ENCODE measurements around the gene CCNI. TPM values are rescaled to one million over a fixed set of nuclear protein-coding genes. Genes with fewer than 3 reads are reported as not detected.

The CCNI gene
- total and polyA plus RNA-seq, 4 donors = 36.2 to 87.5 (median 62.3) TPM

GRCh38 chr4:77021614-77022089 is 54.1 kb downstream of the CCNI start (continued):
- TF ChIP-seq FOXA2 (IDR thresholded peaks at IDR 0.05) = no peak
- TF ChIP-seq RXRA (IDR thresholded peaks at IDR 0.05) = peak in 1 of 2 donors; percentile 42
- TF ChIP-seq TAF1 (conservative IDR thresholded peaks at IDR 0.05) = no peak

DNA sequence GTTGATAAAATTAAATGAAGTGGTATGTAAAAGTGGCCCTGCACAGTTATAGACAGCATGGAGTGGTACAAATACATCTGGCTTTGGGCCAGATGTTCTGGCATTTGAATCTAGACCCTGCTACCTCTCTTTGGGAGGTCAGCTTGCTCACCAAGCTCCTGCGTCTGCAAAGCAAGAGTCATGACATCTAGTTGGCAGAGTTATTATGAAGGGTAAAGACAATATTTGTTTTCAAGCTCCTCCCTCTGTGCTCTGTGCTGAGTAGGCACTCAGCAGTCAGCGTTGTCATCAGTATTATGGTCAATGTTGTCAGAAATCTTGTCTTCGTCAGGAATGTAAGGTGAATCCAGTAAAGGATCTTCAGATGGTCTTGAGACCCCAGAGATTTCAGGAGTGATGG is 55.8 kb downstream of the CCNI start:
- TF ChIP-seq GABPA (IDR thresholded peaks at IDR 0.05 in 1 of 2, conservative IDR thresholded peaks at IDR 0.05 in 1 of 2) = no peak
- peak; percentile 16 to 34 for TF ChIP-seq RAD21 (IDR thresholded peaks at IDR 0.05)
- TF ChIP-seq FOXA1 (IDR thresholded peaks at IDR 0.05) = no peak
- no peak for TF ChIP-seq SP1 (IDR thresholded peaks at IDR 0.05)
- TF ChIP-seq HNF4A (conservative IDR thresholded peaks at IDR 0.05) = peak; percentile 7 to 28
- no peak for TF ChIP-seq NR2F2 (IDR thresholded peaks at IDR 0.05)
- peak in 1 of 2 donors; percentile 36 for TF ChIP-seq RXRA (IDR thresholded peaks at IDR 0.05)
- Histone ChIP-seq H3K4me3 (ENCODE audit: low read depth in 1 of 3, low read length in 3 of 3) (no peak overlapping the region), H3K27ac (ENCODE audit: low read depth in 1 of 2, low read length in 2 of 2) (no peak overlapping the region), H3K9me3 (ENCODE audit: control insufficient read depth in 4 of 4, low read length in 3 of 4) (no peaks in the 10 kb centered on the region), H3K36me3 (ENCODE audit: control insufficient read depth in 4 of 4, insufficient read depth in 3 of 4, low read depth in 1 of 4, low read length in 3 of 4) (peaks cover 0 to 4% (median under 1%) of the 10 kb centered on the region in 4 donors), H3K9ac (ENCODE audit: low read depth in 1 of 2, low read length in 2 of 2) (no peak overlapping the region), H3K4me1 (ENCODE audit: control insufficient read depth in 4 of 4, insufficient read depth in 4 of 4, low read length in 3 of 4) (peaks cover 11 to 47% (median 41%) of the 10 kb centered on the region in 4 donors), H3K27me3 (ENCODE audit: control insufficient read depth in 4 of 4, insufficient read depth in 4 of 4, low read length in 3 of 4) (no peaks in the 10 kb centered on the region)
- WGBS = 38% methylated on average over 3 of the region's 3 CpGs
- no peak for DNase-seq (ENCODE audit: low spot score)

DNA sequence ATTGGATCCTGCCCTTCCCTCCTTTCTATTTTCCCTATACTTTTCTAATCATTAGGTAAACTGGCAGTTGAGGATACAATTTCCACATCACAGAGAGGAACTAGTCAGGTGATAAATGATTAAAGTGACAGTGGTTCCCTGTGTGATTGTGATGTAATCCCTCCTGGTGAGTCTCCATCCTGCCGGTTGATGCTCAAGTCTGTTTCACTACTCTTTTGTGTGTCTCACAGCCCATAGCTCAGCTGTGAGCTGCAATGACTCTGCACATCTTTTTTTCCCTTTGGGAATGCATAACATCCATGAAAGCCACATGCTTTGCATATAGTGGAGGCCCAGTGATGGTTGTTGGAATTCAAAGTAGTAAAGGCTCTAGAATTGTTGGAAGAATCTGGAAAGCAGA is 60.4 kb downstream of the CCNI start:
- TF ChIP-seq, protein P1, sequence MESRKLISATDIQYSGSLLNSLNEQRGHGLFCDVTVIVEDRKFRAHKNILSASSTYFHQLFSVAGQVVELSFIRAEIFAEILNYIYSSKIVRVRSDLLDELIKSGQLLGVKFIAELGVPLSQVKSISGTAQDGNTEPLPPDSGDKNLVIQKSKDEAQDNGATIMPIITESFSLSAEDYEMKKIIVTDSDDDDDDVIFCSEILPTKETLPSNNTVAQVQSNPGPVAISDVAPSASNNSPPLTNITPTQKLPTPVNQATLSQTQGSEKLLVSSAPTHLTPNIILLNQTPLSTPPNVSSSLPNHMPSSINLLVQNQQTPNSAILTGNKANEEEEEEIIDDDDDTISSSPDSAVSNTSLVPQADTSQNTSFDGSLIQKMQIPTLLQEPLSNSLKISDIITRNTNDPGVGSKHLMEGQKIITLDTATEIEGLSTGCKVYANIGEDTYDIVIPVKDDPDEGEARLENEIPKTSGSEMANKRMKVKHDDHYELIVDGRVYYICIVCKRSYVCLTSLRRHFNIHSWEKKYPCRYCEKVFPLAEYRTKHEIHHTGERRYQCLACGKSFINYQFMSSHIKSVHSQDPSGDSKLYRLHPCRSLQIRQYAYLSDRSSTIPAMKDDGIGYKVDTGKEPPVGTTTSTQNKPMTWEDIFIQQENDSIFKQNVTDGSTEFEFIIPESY (IDR thresholded peaks at IDR 0.05) = no peak
- no peak for TF ChIP-seq RXRA (IDR thresholded peaks at IDR 0.05)
- no peak for TF ChIP-seq HNF4A (conservative IDR thresholded peaks at IDR 0.05)
- no peak for TF ChIP-seq FOXA1 (IDR thresholded peaks at IDR 0.05)
- TF ChIP-seq, protein P2, sequence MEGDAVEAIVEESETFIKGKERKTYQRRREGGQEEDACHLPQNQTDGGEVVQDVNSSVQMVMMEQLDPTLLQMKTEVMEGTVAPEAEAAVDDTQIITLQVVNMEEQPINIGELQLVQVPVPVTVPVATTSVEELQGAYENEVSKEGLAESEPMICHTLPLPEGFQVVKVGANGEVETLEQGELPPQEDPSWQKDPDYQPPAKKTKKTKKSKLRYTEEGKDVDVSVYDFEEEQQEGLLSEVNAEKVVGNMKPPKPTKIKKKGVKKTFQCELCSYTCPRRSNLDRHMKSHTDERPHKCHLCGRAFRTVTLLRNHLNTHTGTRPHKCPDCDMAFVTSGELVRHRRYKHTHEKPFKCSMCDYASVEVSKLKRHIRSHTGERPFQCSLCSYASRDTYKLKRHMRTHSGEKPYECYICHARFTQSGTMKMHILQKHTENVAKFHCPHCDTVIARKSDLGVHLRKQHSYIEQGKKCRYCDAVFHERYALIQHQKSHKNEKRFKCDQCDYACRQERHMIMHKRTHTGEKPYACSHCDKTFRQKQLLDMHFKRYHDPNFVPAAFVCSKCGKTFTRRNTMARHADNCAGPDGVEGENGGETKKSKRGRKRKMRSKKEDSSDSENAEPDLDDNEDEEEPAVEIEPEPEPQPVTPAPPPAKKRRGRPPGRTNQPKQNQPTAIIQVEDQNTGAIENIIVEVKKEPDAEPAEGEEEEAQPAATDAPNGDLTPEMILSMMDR (IDR thresholded peaks at IDR 0.05; ENCODE audit: low read depth, low read length, missing input control) = no peak
- no peak for TF ChIP-seq EGR1 (IDR thresholded peaks at IDR 0.05; ENCODE audit: low read depth in 2 of 2)
- 70% methylated on average over 1 of the region's 1 CpG for WGBS
- Histone ChIP-seq H3K9ac (ENCODE audit: low read depth in 1 of 2, low read length in 2 of 2) (no peak overlapping the region), H3K27ac (ENCODE audit: low read depth in 1 of 2, low read length in 2 of 2) (no peak overlapping the region), H3K36me3 (ENCODE audit: control insufficient read depth in 4 of 4, insufficient read depth in 3 of 4, low read depth in 1 of 4, low read length in 3 of 4) (peaks cover 0 to 5% (median under 1%) of the 10 kb centered on the region in 4 donors), H3K27me3 (ENCODE audit: control insufficient read depth in 4 of 4, insufficient read depth in 4 of 4, low read length in 3 of 4) (no peaks in the 10 kb centered on the region), H3K4me3 (ENCODE audit: low read depth in 1 of 3, low read length in 3 of 3) (no peak overlapping the region), H3K9me3 (ENCODE audit: control insufficient read depth in 4 of 4, low read length in 3 of 4) (no peaks in the 10 kb centered on the region), H3K4me1 (ENCODE audit: control insufficient read depth in 4 of 4, insufficient read depth in 4 of 4, low read length in 3 of 4) (peaks cover 3 to 6% (median 4%) of the 10 kb centered on the region in 4 donors)
- no peak for DNase-seq (ENCODE audit: low spot score)

DNA sequence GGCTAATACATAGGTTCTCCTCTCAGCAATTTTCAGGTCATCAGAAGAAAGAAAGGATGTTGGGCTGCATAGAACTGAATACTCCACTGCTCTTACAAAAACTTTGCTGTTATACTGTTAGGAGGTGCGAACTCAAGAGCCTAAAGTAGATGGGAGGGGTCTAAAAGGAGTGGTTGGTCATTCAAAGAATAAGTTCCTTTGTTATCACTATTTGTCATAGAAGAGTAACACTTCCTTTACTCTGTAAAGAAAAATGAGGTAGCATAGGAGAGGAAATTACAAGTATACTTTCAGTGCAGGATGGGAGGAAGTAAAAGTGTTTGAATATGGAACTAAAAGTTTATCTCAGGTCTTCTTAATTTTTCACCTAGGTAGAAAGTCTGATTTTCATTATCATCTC is 61.5 kb downstream of the CCNI start:
- 81% methylated on average over 1 of the region's 1 CpG for WGBS
- H3K9ac ChIP-seq (ENCODE audit: low read depth in 1 of 2, low read length in 2 of 2) = no peak overlapping the region
- DNase-seq (ENCODE audit: low spot score) = no peak
- peaks cover 0 to 3% (median 0%) of the 10 kb centered on the region in 4 donors for H3K4me1 ChIP-seq (ENCODE audit: control insufficient read depth in 4 of 4, insufficient read depth in 4 of 4, low read length in 3 of 4)
- H3K4me3 ChIP-seq (ENCODE audit: low read depth in 1 of 3, low read length in 3 of 3) = no peak overlapping the region
- no peak overlapping the region for H3K27ac ChIP-seq (ENCODE audit: low read depth in 1 of 2, low read length in 2 of 2)
- H3K27me3 ChIP-seq (ENCODE audit: control insufficient read depth in 4 of 4, insufficient read depth in 4 of 4, low read length in 3 of 4) = no peaks in the 10 kb centered on the region
- H3K36me3 ChIP-seq (ENCODE audit: control insufficient read depth in 4 of 4, insufficient read depth in 3 of 4, low read depth in 1 of 4, low read length in 3 of 4) = peaks cover 0 to 5% (median under 1%) of the 10 kb centered on the region in 4 donors
- H3K9me3 ChIP-seq (ENCODE audit: control insufficient read depth in 4 of 4, low read length in 3 of 4) = no peaks in the 10 kb centered on the region
- TF ChIP-seq HNF4G (IDR thresholded peaks at IDR 0.05) (no peak), FOXA1 (IDR thresholded peaks at IDR 0.05) (no peak), HNF4A (conservative IDR thresholded peaks at IDR 0.05) (no peak), EGR1 (IDR thresholded peaks at IDR 0.05; ENCODE audit: low read depth in 2 of 2) (no peak), RXRA (IDR thresholded peaks at IDR 0.05) (no peak), NR2F2 (IDR thresholded peaks at IDR 0.05) (no peak), YY1 (IDR thresholded peaks at IDR 0.05) (no peak), SP1 (IDR thresholded peaks at IDR 0.05) (no peak)
- TF ChIP-seq, protein P3, sequence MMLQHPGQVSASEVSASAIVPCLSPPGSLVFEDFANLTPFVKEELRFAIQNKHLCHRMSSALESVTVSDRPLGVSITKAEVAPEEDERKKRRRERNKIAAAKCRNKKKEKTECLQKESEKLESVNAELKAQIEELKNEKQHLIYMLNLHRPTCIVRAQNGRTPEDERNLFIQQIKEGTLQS (IDR thresholded peaks at IDR 0.05) = no peak
- TF ChIP-seq, protein P2 (IDR thresholded peaks at IDR 0.05; ENCODE audit: low read depth, low read length, missing input control) = no peak
- TF ChIP-seq, protein P4, sequence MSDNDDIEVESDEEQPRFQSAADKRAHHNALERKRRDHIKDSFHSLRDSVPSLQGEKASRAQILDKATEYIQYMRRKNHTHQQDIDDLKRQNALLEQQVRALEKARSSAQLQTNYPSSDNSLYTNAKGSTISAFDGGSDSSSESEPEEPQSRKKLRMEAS (IDR thresholded peaks at IDR 0.05) = no peak
